ENCODE data around the gene AKAP8.

The AKAP8 gene

GRCh38 chr19:15421136-15421695 is 41.6 kb upstream of the AKAP8 start:
- Mint-ChIP-seq H3K27me3 (ENCODE audit: low read depth) (no peaks in the 10 kb centered on the region), H3K36me3 (ENCODE audit: low read depth) (peaks cover 46% of the 10 kb centered on the region), H3K27ac (peak overlapping the region in 2 of 3 experiments; percentile 71 to 90), H3K4me3 (peak overlapping the region in 2 of 3 experiments; percentile 38 to 76), H3K4me1 (peaks cover 58% of the 10 kb centered on the region), H3K9me3 (no peaks in the 10 kb centered on the region)
- no peak for TF ChIP-seq CTCF (IDR thresholded peaks at IDR 0.05; ENCODE audit: unreplicated experiment in 3 of 3)

- Mint-ChIP-seq H3K36me3 (ENCODE audit: low read depth) (peaks cover 41% of the 10 kb centered on the region), H3K4me3 (peak overlapping the region; percentile 94 to 100 (median 98)), H3K4me1 (peaks cover 58% of the 10 kb centered on the region), H3K9me3 (no peaks in the 10 kb centered on the region), H3K27ac (peak overlapping the region; percentile 95 to 99 (median 99)), H3K27me3 (ENCODE audit: low read depth) (no peaks in the 10 kb centered on the region)
- TF ChIP-seq CTCF (IDR thresholded peaks at IDR 0.05; ENCODE audit: unreplicated experiment in 3 of 3) = peak in 1 of 3 experiments; percentile 16
Measured at GRCh38 chr19:15419413-15420025, 39.9 kb upstream of the AKAP8 start.

- Mint-ChIP-seq H3K4me1 (peaks cover 60% of the 10 kb centered on the region), H3K9me3 (no peaks in the 10 kb centered on the region), H3K36me3 (ENCODE audit: low read depth) (peaks cover 36% of the 10 kb centered on the region), H3K27me3 (ENCODE audit: low read depth) (no peaks in the 10 kb centered on the region), H3K4me3 (peak within 1 kb of the TSS; percentile 94 to 100 (median 98)), H3K27ac (peak within 1 kb of the TSS; percentile 95 to 99 (median 99))
- peak; percentile 73 to 91 (median 78) for TF ChIP-seq CTCF (IDR thresholded peaks at IDR 0.05; ENCODE audit: unreplicated experiment in 3 of 3)
Measured at GRCh38 chr19:15418579-15419412, 39.2 kb upstream of the AKAP8 start, which contains the start of gene AKAP8L. Gene AKAP8L, minus strand, starts transcription at chr19:15418988. Its CDS starts 65 bp downstream, at chr19:15418923.

GRCh38 chr19:15418231-15418578 is 38.6 kb upstream of the AKAP8 start:
- Mint-ChIP-seq H3K4me3 (peak overlapping the region; percentile 94 to 100 (median 98)), H3K4me1 (peaks cover 65% of the 10 kb centered on the region), H3K27me3 (ENCODE audit: low read depth) (no peaks in the 10 kb centered on the region), H3K9me3 (no peaks in the 10 kb centered on the region), H3K36me3 (ENCODE audit: low read depth) (peaks cover 33% of the 10 kb centered on the region), H3K27ac (peak overlapping the region; percentile 95 to 99 (median 98))
- TF ChIP-seq CTCF (IDR thresholded peaks at IDR 0.05; ENCODE audit: unreplicated experiment in 3 of 3) = no peak

GRCh38 chr19:15417699-15418098 is 38.1 kb upstream of the AKAP8 start:
- H3K4me3 Mint-ChIP-seq = peak overlapping the region; percentile 94 to 100 (median 98)
- H3K36me3 Mint-ChIP-seq (ENCODE audit: low read depth) = peaks cover 31% of the 10 kb centered on the region
- H3K4me1 Mint-ChIP-seq = peaks cover 70% of the 10 kb centered on the region
- TF ChIP-seq CTCF (IDR thresholded peaks at IDR 0.05; ENCODE audit: unreplicated experiment in 3 of 3) = no peak
- no peaks in the 10 kb centered on the region for H3K27me3 Mint-ChIP-seq (ENCODE audit: low read depth)
- H3K9me3 Mint-ChIP-seq = no peaks in the 10 kb centered on the region
- peak overlapping the region; percentile 95 to 99 (median 98) for H3K27ac Mint-ChIP-seq
